HG02840 (cell line): Measurements from ENCODE around the gene SBF2.
"Not testable (repeated sequence)": the region's sequence is repeated elsewhere in the genome, so short reads cannot be mapped to it uniquely, and the experiment has no call there.

ENCODE experiments used
- ATAC-seq: cut with Tn5 transposase; IDR thresholded peaks from one replicate; pipeline ENCODE4 v1.9.1; 2021; ENCODE audit warnings: mild to moderate bottlenecking, moderate library complexity, moderate number of reproducible peaks; ENCODE audit not compliant: unreplicated experiment, low FRiP score

The SBF2 gene

GRCh38 chr11:10076458-10077141 lies 217.4 kb downstream of the SBF2 start:
- ATAC-seq, result no peak

DNA sequence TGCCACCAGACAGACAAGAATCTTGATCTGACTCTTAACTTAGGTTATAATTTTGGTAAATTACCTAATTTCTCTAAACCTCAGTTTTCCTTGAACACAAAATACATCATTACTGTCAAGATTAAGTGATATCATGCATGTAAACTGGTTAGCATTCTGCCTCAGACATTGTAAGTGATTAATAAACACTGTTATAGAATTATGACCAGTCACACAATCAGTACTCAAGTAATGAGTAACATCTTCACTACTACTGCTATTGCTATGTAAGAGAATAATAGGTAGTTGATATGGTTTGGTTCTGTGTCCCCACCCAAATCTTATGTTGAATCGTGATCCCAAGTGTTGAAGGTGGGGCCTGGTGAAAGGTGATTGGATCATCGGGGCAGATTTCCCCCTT lies 218.9 kb downstream of the SBF2 start:
- ATAC-seq, result no peak

- ATAC-seq, result no peak
Measured at GRCh38 chr11:10072841-10073240, 221.2 kb downstream of the SBF2 start.

DNA sequence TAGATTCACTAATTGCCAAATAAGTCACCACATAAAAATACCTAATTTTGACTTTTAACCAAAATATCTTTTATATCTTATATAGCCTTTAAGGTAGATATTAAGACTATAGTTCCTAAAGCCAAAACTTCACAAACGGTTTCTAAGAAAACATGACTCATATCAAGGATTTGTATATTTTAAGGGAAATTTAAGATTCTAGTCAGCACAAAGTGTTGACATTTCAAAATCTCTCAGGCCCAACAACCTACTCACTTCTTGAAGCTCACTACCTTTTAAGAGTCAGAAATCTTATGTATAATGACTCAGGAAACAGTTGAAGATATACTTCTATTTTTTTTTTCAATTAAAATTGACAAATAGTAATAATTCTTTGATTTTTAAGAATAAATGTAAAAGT lies 221.9 kb downstream of the SBF2 start:
- ATAC-seq, result no peak

- no peak for ATAC-seq
Measured at GRCh38 chr11:10067629-10068300, 226.3 kb downstream of the SBF2 start.

DNA sequence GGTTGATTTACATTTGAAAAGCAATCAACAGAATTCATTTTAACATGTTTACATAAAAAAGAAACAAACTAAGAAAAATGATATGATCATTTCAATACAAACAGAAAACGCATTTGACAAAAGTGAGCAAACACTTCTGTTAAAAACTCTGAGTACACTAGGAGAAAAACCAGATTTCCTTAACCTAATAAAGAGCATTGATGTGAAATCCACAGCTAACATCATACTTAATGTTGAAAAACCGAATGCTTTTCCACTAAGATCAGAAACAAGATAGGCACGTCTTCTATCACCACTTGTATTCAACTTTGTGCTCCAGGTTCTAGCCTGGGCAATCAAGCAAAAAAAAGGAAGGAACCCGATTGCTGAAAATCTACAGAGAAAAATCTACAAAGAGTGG lies 227.6 kb downstream of the SBF2 start:
- no peak for ATAC-seq

- ATAC-seq, result no peak
Measured at GRCh38 chr11:10064828-10065227, 229.2 kb downstream of the SBF2 start.

GRCh38 chr11:10058356-10058755 lies 235.7 kb downstream of the SBF2 start:
- no peak for ATAC-seq

DNA sequence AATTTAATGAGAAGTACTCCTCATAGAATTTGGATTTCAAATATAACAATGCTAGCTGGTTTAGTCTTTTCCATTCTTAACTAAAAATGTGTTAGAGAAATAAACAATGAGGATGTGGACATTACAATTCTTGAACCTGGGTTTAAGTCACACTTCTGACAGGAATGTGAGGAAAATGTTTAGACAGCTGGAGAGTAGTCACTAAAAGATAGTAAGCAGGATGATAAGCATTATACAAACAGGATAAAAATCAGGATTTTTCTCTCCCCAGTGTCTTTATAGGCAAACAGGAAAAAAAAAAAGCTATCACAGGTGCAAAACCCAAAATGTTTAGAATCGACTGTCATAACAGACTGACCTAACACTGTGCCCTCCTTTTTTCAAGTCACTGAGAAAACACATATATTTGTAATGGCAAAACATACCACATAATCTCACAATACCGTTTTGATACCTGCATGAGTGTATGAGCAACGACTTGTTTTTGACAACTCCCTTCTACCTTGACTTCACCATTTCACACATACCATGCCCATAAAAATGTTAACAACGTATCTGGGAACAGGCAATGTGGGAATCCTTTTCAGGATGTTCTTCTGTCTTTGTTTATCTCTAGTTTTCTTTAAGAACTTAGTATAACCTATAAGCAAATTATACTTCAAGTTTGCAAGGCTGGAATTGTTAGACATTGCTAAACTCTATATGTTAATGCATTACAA lies 242.0 kb downstream of the SBF2 start:
- no peak for ATAC-seq

- ATAC-seq, result no peak
Measured at GRCh38 chr11:10050561-10050960, 243.5 kb downstream of the SBF2 start.

GRCh38 chr11:10049756-10050155 lies 244.3 kb downstream of the SBF2 start:
- no peak for ATAC-seq

- ATAC-seq, result no peak
Measured at GRCh38 chr11:10048350-10048749, 245.7 kb downstream of the SBF2 start.

DNA sequence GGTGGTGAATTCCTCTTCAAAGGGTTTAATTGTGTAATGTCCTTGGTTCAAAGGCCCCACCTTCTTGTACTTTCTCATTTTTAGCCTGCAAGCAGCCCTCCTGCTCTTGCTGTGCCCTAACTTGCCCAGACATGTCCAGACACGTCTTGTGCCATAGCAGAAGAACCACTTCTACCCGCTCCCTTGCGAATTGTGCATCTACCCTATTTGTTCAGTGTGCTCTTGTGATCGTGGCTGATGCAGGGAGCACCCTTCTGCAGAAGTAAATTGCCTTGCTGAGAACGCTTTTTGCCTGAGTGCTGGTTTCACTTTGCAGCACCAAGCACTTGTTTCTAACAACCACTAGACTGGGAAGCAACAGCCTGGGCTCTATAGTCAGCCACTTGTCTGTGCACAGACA lies 249.4 kb downstream of the SBF2 start:
- ATAC-seq, result no peak

DNA sequence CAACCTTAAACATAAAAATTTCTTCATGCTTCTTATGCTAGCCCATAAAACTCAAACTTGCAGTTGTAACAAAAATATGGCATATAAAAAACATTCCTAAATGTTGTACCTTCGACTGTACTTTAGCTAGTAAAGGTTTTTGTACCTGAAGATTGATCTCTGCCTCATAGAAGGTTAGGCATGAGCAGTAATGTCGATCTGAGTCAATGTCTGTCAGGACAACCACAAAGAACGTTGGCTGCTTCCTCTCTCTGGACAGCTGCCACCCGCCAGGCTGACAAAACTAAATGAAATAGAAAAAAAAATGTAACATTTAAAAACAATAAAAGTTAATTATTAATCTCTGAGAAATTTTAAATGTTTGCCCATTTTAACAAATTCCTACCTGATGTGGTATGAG lies 251.3 kb downstream of the SBF2 start:
- ATAC-seq, result no peak

DNA sequence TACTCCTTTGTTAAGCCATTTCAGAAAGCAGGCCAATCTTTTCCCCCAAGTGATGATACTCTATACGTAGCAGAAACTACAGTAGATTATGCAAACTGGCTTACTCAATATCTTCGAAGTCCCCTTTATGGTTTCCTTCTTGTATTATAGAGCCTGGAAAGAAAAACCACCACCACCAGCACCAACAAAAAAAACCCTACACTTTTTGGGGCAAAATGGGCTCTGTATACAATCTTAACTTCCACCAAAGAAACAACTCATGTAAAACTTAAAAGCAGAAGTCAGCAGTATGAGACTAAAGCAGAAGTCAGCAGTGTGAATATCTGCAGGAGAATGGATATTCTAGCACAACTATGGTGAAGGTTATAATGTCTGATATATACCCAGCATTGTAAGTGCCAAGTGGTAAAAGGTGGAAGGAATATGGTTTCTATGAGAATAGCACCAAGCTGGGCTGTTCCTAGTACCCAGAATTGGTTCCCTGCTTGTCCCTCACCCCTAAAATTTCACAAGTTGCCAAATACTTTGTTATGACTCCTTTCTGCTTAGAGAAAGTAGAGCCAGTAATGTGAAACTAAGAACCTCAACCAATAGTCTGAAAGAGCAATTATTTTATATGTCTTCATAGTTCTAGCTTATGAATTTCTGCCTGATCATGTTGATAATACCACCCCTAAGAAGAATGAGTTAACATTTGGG lies 252.1 kb downstream of the SBF2 start:
- no peak for ATAC-seq

GRCh38 chr11:10041332-10041731 lies 252.7 kb downstream of the SBF2 start:
- ATAC-seq, result no peak

DNA sequence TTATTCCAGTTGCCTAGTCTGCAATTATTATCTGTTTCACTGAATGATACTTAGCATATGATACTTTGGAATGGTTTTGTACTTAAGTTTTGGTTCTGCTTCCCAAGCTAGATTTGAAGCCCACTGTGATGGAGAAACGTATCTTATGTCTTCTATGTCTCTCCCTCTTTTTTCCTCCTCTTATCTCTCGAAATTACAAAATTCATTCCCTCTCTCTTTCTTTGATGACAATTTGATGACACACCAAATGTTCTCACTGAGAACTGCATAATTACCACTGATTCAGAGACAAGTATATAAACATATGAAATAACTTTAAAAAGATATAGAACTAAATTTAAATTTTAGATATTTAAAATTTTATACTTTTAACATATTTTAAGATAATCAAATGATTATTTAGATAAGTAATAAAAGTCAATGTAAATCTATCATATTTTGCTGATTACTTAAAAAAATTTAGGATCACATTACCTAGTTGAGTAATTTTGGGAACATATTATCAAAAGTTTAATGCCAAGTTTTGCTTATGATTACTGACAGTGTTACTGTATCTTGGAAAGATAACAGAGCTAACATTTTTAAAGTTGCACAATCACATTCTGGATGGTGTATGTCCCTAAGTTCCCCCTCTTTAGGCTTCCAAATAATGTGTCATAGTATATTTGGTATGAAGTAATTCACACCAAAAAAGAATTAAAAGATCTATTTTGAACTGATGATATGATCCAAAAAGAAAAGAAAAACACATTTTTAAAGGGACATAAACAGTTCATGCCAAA lies 255.3 kb downstream of the SBF2 start:
- no peak for ATAC-seq

- not testable (repeated sequence) for ATAC-seq
Measured at GRCh38 chr11:10035932-10036331, 258.1 kb downstream of the SBF2 start.

- no peak for ATAC-seq
Measured at GRCh38 chr11:10032935-10033334, 261.1 kb downstream of the SBF2 start.

DNA sequence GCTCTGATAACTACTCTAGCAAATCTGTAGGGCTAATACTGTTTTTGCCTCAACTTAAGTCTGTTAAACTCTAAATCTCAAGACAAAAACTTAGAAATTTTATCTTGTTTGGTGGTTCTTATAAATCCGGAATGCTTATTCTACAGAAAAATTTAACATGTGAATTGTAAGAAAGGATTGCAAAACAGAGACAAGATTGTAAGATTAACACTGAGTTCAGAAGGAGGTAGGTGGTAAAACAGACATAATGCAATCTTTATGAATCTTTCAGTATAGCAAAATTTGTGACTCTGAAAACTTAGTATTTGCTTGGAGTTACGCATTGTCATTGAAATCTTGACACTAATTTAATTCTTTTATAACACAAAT lies 263.9 kb downstream of the SBF2 start:
- no peak for ATAC-seq
